Progenitor cell of endocrine pancreas (in vitro differentiated cells): ENCODE results near the gene EFNA2. TPM values are rescaled to one million over a fixed set of nuclear protein-coding genes. Genes with fewer than 3 reads are reported as not detected.

Experiments used
- DNase-seq: peaks from one replicate; pipeline ENCODE4 v3.0.0; 2021; ENCODE audit warnings: low spot score; ENCODE audit not compliant: unreplicated experiment
- H3K27ac Mint-ChIP-seq: 2 replicates; pipeline ENCODE4 v1.8.0; 2021; ENCODE audit warnings: mild to moderate bottlenecking, moderate library complexity, mixed read lengths
- H3K27me3 Mint-ChIP-seq: 2 replicates; pipeline ENCODE4 v1.8.0; 2021; ENCODE audit warnings: mixed read lengths
- H3K36me3 Mint-ChIP-seq: 2 replicates; pipeline ENCODE4 v1.8.0; 2022; ENCODE audit warnings: mixed read lengths; ENCODE audit not compliant: insufficient read depth
- H3K4me1 Mint-ChIP-seq: 2 replicates; pipeline ENCODE4 v1.8.0; 2021; ENCODE audit warnings: low read depth, mixed read lengths
- H3K4me3 Mint-ChIP-seq: 2 replicates; pipeline ENCODE4 v1.8.0; 2021; ENCODE audit warnings: low read depth, mild to moderate bottlenecking, moderate library complexity, mixed read lengths
- H3K9me3 Mint-ChIP-seq: 2 replicates; pipeline ENCODE4 v1.8.0; 2021; ENCODE audit warnings: low read depth, mixed read lengths
- CTCF ChIP-seq: fragments of 200-600 bp; sonication (generic); IDR thresholded peaks from one replicate; pipeline ENCODE4 v1.5.0; 2021; ENCODE audit warnings: antibody characterized with exemption, mild to moderate bottlenecking; ENCODE audit not compliant: unreplicated experiment
- total RNA-seq: library from RNA; stranded (reverse); gene quantifications from 2 replicates; pipeline ENCODE4 v1.2.1, GENCODE V29; 2021

The EFNA2 gene
- total RNA-seq, 1 donor from 2014 or later = 26.5 TPM

GRCh38 chr19:1271528-1272422, 13.9 kb upstream of the EFNA2 start:
- TF ChIP-seq CTCF = no peak
- no peaks in the 10 kb centered on the region for H3K9me3 Mint-ChIP-seq
- peaks cover 24% of the 10 kb centered on the region for H3K36me3 Mint-ChIP-seq
- peaks cover 9% of the 10 kb centered on the region for H3K27me3 Mint-ChIP-seq
- H3K27ac Mint-ChIP-seq = peak overlapping the region; percentile 95
- no peak for DNase-seq
- H3K4me3 Mint-ChIP-seq = peak overlapping the region; percentile 82
- peaks cover 40% of the 10 kb centered on the region for H3K4me1 Mint-ChIP-seq

GRCh38 chr19:1272423-1273262, 13.0 kb upstream of the EFNA2 start:
- H3K27me3 Mint-ChIP-seq = peaks cover 3% of the 10 kb centered on the region
- H3K4me3 Mint-ChIP-seq = peak overlapping the region; percentile 25
- H3K4me1 Mint-ChIP-seq = peaks cover 37% of the 10 kb centered on the region
- TF ChIP-seq CTCF = no peak
- no peaks in the 10 kb centered on the region for H3K9me3 Mint-ChIP-seq
- H3K27ac Mint-ChIP-seq = peak overlapping the region; percentile 76
- no peak for DNase-seq
- H3K36me3 Mint-ChIP-seq = peaks cover 24% of the 10 kb centered on the region

- Mint-ChIP-seq H3K4me1 (peaks cover 37% of the 10 kb centered on the region), H3K27ac (peak overlapping the region; percentile 88), H3K4me3 (peak overlapping the region; percentile 52), H3K36me3 (peaks cover 24% of the 10 kb centered on the region), H3K9me3 (no peaks in the 10 kb centered on the region), H3K27me3 (peaks cover 3% of the 10 kb centered on the region)
- TF ChIP-seq CTCF = no peak
- no peak for DNase-seq
These were observed 12.2 kb upstream of the EFNA2 start for GRCh38 chr19:1273263-1274041.

GRCh38 chr19:1274081-1274851, 11.4 kb upstream of the EFNA2 start:
- H3K27me3 Mint-ChIP-seq = no peaks in the 10 kb centered on the region
- DNase-seq = no peak
- peak overlapping the region; percentile 52 for H3K4me3 Mint-ChIP-seq
- no peaks in the 10 kb centered on the region for H3K9me3 Mint-ChIP-seq
- TF ChIP-seq CTCF = no peak
- peaks cover 32% of the 10 kb centered on the region for H3K4me1 Mint-ChIP-seq
- peak overlapping the region; percentile 88 for H3K27ac Mint-ChIP-seq
- peaks cover 24% of the 10 kb centered on the region for H3K36me3 Mint-ChIP-seq
